T-helper 1 cell treated with Interleukin-12 subunit alpha and Interleukin-12 subunit beta and Interleukin-4 antibody, amounts not matched to agents 30 μg/mL and 1 μg/mL, for 36 hours (primary cell): ENCODE results near the gene CALCOCO1.

Experiments used
- H3K27ac Mint-ChIP-seq: one replicate; pipeline ENCODE4 v1.8.0; 2021; ENCODE audit warnings: mild to moderate bottlenecking, mixed read lengths
- H3K27me3 Mint-ChIP-seq: one replicate; pipeline ENCODE4 v1.8.0; 2021; ENCODE audit warnings: low read depth, mixed read lengths
- H3K36me3 Mint-ChIP-seq: one replicate; pipeline ENCODE4 v1.8.0; 2021; ENCODE audit warnings: low read depth, mixed read lengths
- H3K4me1 Mint-ChIP-seq: one replicate; pipeline ENCODE4 v1.8.0; 2021; ENCODE audit warnings: low read depth, mixed read lengths
- H3K4me3 Mint-ChIP-seq: one replicate; pipeline ENCODE4 v1.8.0; 2021; ENCODE audit warnings: mild to moderate bottlenecking, moderate library complexity, mixed read lengths
- H3K9me3 Mint-ChIP-seq: one replicate; pipeline ENCODE4 v1.8.0; 2021; ENCODE audit warnings: mixed read lengths

The CALCOCO1 gene

GRCh38 chr12:53756300-53757100 lies 29.2 kb upstream of the CALCOCO1 start:
- peak overlapping the region; percentile 44 for H3K4me3 Mint-ChIP-seq
- peaks cover 35% of the 10 kb centered on the region for H3K27me3 Mint-ChIP-seq
- no peaks in the 10 kb centered on the region for H3K36me3 Mint-ChIP-seq
- peaks cover 22% of the 10 kb centered on the region for H3K4me1 Mint-ChIP-seq
- H3K9me3 Mint-ChIP-seq, result no peaks in the 10 kb centered on the region
- no peak overlapping the region for H3K27ac Mint-ChIP-seq

DNA sequence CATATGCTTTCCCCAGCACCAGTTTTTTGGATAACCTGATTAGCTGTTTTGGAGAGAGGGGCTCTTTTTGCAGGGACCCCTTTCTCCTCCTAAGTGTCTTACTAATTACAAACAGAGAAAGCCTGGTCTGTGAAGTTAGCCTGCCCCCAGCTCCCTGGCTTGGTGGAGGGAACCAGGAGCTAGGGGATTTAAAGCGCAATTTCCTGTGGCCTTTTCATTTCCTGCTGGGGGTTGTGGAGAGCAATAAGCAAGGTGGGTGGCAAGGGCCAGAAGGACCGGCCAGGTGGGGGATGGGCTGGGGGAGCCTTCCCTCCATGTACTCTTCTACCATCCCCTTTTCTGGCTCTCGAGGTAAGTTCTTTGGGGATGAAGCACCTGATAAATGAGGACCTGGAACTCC lies 28.6 kb upstream of the CALCOCO1 start:
- peaks cover 23% of the 10 kb centered on the region for H3K4me1 Mint-ChIP-seq
- H3K27ac Mint-ChIP-seq, result no peak overlapping the region
- H3K9me3 Mint-ChIP-seq, result no peaks in the 10 kb centered on the region
- peaks cover 31% of the 10 kb centered on the region for H3K27me3 Mint-ChIP-seq
- no peak overlapping the region for H3K4me3 Mint-ChIP-seq
- no peaks in the 10 kb centered on the region for H3K36me3 Mint-ChIP-seq

- H3K27ac Mint-ChIP-seq, result no peak overlapping the region
These were observed 28.2 kb upstream of the CALCOCO1 start for GRCh38 chr12:53755451-53755891.

GRCh38 chr12:53754633-53755264 lies 27.5 kb upstream of the CALCOCO1 start:
- Mint-ChIP-seq H3K36me3 (no peaks in the 10 kb centered on the region), H3K27me3 (peaks cover 21% of the 10 kb centered on the region), H3K4me3 (no peak overlapping the region), H3K9me3 (no peaks in the 10 kb centered on the region), H3K27ac (no peak overlapping the region), H3K4me1 (peaks cover 27% of the 10 kb centered on the region)

More at GRCh38 chr12:53755451-53755891, 28.2 kb upstream of the CALCOCO1 start:
- H3K4me1 Mint-ChIP-seq, result peaks cover 27% of the 10 kb centered on the region
- H3K36me3 Mint-ChIP-seq, result no peaks in the 10 kb centered on the region
- no peaks in the 10 kb centered on the region for H3K9me3 Mint-ChIP-seq
- peaks cover 28% of the 10 kb centered on the region for H3K27me3 Mint-ChIP-seq
- no peak overlapping the region for H3K4me3 Mint-ChIP-seq

DNA sequence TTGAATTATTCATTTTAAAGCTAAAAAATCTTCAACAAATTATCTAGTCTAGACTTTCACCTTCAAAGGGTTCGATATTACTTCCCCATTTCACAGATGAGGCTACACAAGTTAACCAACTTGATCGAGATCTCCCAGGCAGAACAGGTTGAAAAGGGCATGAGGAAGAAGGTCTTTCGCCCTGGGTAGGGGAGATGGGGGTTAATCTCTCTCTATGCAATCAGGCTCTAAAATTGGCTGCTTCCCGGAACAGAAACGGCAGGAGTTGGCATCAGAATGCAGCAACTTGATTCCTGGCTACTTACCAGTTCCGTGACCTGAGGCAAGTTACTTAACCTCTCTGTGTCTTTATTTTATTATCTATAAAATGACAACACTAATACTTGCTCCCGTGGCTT lies 26.9 kb upstream of the CALCOCO1 start:
- H3K27ac Mint-ChIP-seq, result no peak overlapping the region
- H3K27me3 Mint-ChIP-seq, result peaks cover 16% of the 10 kb centered on the region
- H3K4me3 Mint-ChIP-seq, result no peak overlapping the region
- no peaks in the 10 kb centered on the region for H3K9me3 Mint-ChIP-seq
- peaks cover 27% of the 10 kb centered on the region for H3K4me1 Mint-ChIP-seq
- H3K36me3 Mint-ChIP-seq, result no peaks in the 10 kb centered on the region

DNA sequence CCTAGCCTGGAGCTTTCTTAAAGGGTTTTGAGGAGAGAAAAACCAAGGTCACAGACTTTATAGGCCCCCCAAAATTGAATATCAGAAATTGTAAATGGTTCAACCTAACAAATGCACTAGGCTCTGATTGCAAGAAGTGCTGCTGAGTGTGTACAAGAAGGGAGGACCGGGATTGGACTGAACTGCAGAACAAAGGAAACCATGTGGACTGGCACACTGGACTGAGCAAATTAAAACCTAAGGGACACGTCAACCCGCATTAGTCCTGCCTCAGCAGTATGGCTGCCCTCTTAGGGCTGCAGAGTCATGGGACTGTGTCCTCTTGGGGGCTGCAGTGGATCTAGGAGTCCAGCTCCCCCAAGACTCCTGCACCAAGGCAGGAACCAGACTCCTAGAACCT lies 25.4 kb upstream of the CALCOCO1 start:
- Mint-ChIP-seq H3K9me3 (no peaks in the 10 kb centered on the region), H3K27ac (no peak overlapping the region), H3K36me3 (no peaks in the 10 kb centered on the region), H3K4me1 (peaks cover 22% of the 10 kb centered on the region), H3K27me3 (no peaks in the 10 kb centered on the region), H3K4me3 (no peak overlapping the region)

DNA sequence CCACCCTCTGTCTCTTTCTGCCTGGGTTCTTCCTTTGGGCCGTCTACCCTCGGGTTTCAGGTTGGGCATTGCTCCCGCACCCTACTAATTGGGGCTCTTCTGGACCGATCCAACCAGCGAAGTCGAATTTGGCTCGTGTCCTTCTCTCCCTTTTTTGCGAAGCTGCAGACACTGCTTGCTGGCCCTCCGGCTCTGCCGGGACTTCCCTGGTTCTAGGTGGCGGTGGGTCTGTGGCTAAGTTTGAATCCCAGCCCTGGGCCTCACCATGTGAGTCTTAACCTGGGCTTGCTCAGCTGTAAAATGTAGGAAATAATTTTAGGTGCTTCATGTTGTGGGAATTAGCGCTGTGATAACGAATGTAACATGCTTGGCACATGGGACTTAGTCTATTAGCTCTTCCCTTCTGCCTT lies 24.9 kb upstream of the CALCOCO1 start:
- no peaks in the 10 kb centered on the region for H3K9me3 Mint-ChIP-seq
- H3K27ac Mint-ChIP-seq, result no peak overlapping the region
- no peaks in the 10 kb centered on the region for H3K27me3 Mint-ChIP-seq
- peaks cover 25% of the 10 kb centered on the region for H3K4me1 Mint-ChIP-seq
- no peak overlapping the region for H3K4me3 Mint-ChIP-seq
- H3K36me3 Mint-ChIP-seq, result no peaks in the 10 kb centered on the region

DNA sequence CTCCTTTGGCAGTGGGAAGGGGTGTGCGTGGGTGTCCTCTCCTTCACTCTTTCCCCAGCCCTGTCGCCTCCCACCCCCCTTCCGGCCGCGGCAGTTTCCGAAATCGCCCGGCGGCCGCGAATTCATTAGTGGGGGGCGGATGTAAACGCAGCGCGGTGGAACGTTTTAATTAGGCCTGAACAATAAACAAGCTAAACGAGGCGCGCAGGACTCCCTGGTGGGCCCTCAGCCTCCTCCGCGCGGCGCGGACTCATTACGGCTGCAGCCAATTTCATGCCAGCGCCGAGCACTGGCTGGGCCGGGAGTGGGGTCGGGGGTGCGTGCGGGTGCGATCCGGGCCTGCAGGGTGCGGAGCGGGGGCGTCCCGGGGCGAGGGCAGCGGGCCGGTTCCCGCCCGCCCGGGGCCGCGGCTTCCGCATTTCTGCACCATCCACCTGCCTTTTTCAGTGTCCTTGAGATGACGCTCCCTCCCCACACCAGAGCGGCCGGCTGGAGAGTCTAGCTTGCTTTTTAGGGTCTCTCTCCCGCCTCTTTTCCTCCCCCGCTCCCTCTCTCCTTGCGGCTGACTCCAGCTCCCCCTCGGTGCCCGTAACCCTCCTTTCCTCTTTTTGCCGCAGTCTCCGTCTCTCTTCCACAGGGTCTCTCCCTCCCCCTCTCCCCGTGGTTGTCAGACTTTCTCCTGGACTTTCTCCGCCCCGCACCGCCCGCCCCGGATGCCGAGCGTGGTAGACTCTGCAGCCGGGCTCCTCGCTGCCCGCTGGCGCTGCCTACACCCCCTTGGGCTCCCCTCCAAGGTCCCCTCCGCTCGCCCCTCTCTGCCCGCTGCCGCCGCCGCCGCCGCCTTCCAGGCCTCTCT lies 24.3 kb upstream of the CALCOCO1 start, which contains the start of gene CISTR:
TSS of gene CISTR (minus strand) at position 644 of the 856 bp plus-strand sequence.
- Mint-ChIP-seq H3K4me1 (peaks cover 25% of the 10 kb centered on the region), H3K9me3 (no peaks in the 10 kb centered on the region), H3K27me3 (no peaks in the 10 kb centered on the region), H3K4me3 (peak within 1 kb of the TSS; percentile 17), H3K27ac (no peak within 1 kb of the TSS), H3K36me3 (no peaks in the 10 kb centered on the region)

GRCh38 chr12:53750812-53751335 lies 23.6 kb upstream of the CALCOCO1 start:
- Mint-ChIP-seq H3K27me3 (no peaks in the 10 kb centered on the region), H3K9me3 (no peaks in the 10 kb centered on the region), H3K4me3 (peak overlapping the region; percentile 17), H3K27ac (no peak overlapping the region), H3K36me3 (no peaks in the 10 kb centered on the region), H3K4me1 (peaks cover 20% of the 10 kb centered on the region)

DNA sequence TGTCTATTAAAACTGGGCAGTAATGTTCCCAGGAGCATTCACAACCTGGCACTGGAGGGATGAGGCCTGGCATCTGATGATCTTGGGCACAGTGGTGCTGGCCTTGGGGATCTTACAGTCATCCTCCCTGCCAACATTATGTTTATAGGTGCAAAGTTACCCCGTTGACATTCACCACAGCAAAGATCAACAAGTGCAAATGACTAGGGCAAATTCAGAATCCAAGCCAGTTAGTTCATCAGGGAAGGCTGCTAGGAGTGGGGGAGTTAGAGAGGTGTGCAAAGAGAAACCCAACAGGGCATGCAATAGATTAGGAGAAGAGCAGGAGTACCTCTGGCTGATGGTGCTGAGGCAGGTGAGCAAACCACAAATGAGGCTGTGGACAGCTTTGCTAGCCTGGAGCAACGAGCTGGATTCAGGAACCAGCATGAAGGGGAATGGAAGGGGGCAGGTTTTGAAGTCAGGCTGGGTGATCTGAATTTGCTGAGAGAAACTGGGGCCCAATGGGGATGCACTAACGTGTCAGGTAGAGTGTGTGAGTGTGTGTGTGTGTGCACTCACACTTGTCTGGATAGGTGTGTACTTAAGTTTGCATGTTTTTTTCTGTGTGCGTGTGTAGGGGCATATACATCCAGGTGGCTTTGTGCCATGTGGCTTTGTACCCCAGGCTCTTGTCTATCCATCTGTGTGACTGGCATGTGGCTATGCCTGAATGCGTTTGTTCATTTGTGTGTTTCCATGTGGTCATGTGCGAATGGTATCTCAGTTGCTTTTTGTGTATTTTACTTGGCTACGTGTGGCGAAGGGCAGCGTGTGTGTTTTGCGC lies 22.9 kb upstream of the CALCOCO1 start:
- peaks cover 15% of the 10 kb centered on the region for H3K4me1 Mint-ChIP-seq

GRCh38 chr12:53748072-53748840 lies 21.0 kb upstream of the CALCOCO1 start:
- H3K9me3 Mint-ChIP-seq, result no peaks in the 10 kb centered on the region
- peaks cover 15% of the 10 kb centered on the region for H3K4me1 Mint-ChIP-seq
- no peaks in the 10 kb centered on the region for H3K27me3 Mint-ChIP-seq
- no peak overlapping the region for H3K27ac Mint-ChIP-seq
- no peaks in the 10 kb centered on the region for H3K36me3 Mint-ChIP-seq
- no peak overlapping the region for H3K4me3 Mint-ChIP-seq

More for the DNA sequence above, 22.9 kb upstream of the CALCOCO1 start:
- no peaks in the 10 kb centered on the region for H3K9me3 Mint-ChIP-seq
- peak overlapping the region; percentile 17 for H3K4me3 Mint-ChIP-seq
- H3K36me3 Mint-ChIP-seq, result no peaks in the 10 kb centered on the region
- H3K27ac Mint-ChIP-seq, result no peak overlapping the region
- H3K27me3 Mint-ChIP-seq, result no peaks in the 10 kb centered on the region

- H3K4me1 Mint-ChIP-seq, result peaks cover 15% of the 10 kb centered on the region
- peaks cover 8% of the 10 kb centered on the region for H3K27me3 Mint-ChIP-seq
- H3K9me3 Mint-ChIP-seq, result no peaks in the 10 kb centered on the region
- H3K4me3 Mint-ChIP-seq, result no peak overlapping the region
- no peak overlapping the region for H3K27ac Mint-ChIP-seq
- H3K36me3 Mint-ChIP-seq, result no peaks in the 10 kb centered on the region
These were observed 19.8 kb upstream of the CALCOCO1 start for GRCh38 chr12:53747095-53747494.

DNA sequence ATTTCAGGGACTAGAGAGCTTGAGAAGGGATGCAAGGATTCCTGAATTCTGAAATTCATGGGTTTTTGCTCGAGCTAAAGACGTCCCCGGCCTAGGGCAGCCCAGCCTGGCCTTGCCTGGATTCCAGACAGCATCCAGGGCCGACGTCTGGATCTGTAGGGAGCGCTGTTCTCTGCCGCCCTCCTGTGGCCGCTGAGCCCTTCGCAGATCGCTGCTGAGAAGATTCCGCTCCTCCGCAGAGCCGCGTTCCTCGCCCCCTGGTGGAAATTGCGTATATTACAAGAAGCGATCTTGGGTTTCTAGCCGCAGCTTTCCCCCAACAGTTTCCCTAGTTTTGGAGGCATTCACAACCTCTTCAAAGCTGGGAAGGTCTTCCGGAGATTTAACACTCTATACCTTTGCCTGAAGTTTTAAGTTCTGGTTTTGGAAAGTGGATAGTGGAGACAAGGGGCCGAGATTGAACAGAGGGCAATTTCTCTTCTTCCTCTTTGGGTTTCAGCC lies 19.4 kb upstream of the CALCOCO1 start:
- Mint-ChIP-seq H3K9me3 (no peaks in the 10 kb centered on the region), H3K27ac (no peak overlapping the region), H3K27me3 (peaks cover 9% of the 10 kb centered on the region), H3K36me3 (no peaks in the 10 kb centered on the region), H3K4me1 (peaks cover 15% of the 10 kb centered on the region), H3K4me3 (no peak overlapping the region)
